ENCODE measurements around the gene NDUFV1.

Gene NDUFV1

GRCh38 chr11:67640758-67641337 is 34.1 kb downstream of the NDUFV1 start:
- DNase-seq (ENCODE audit: low spot score): no peak

GRCh38 chr11:67641338-67642172 is 34.8 kb downstream of the NDUFV1 start:
- DNase-seq (ENCODE audit: low spot score): no peak

- DNase-seq (ENCODE audit: low spot score): no peak
Measured at GRCh38 chr11:67642173-67643120, 35.7 kb downstream of the NDUFV1 start.

GRCh38 chr11:67644042-67644441 is 37.3 kb downstream of the NDUFV1 start:
- peak; percentile 51 for DNase-seq (ENCODE audit: low spot score)

GRCh38 chr11:67644472-67645418 is 38.0 kb downstream of the NDUFV1 start:
- peak; percentile 51 for DNase-seq (ENCODE audit: low spot score)

GRCh38 chr11:67645521-67646461 is 39.1 kb downstream of the NDUFV1 start:
- DNase-seq (ENCODE audit: low spot score): peak; percentile 63

GRCh38 chr11:67646535-67647336 is 40.0 kb downstream of the NDUFV1 start:
- DNase-seq (ENCODE audit: low spot score): peak; percentile 80

- no peak for DNase-seq (ENCODE audit: low spot score)
Measured at GRCh38 chr11:67647471-67647870, 40.7 kb downstream of the NDUFV1 start.

- DNase-seq (ENCODE audit: low spot score): peak; percentile 94
Measured at GRCh38 chr11:67648140-67648795, 41.5 kb downstream of the NDUFV1 start.

- DNase-seq (ENCODE audit: low spot score): peak; percentile 90
Measured at GRCh38 chr11:67648796-67649613, 42.3 kb downstream of the NDUFV1 start.

- DNase-seq (ENCODE audit: low spot score): peak; percentile 46
Measured at GRCh38 chr11:67649634-67650510, 43.1 kb downstream of the NDUFV1 start.

GRCh38 chr11:67651976-67652781 is 45.4 kb downstream of the NDUFV1 start:
- peak; percentile 63 for DNase-seq (ENCODE audit: low spot score)

- DNase-seq (ENCODE audit: low spot score): no peak
Measured at GRCh38 chr11:67652965-67653845, 46.5 kb downstream of the NDUFV1 start.

- DNase-seq (ENCODE audit: low spot score): no peak
Measured at GRCh38 chr11:67654225-67654624, 47.5 kb downstream of the NDUFV1 start.

Data from NAMALWA (cell line).